H1 (cell line): Measurements from ENCODE around the gene CDCP1. TPM values are rescaled to one million over a fixed set of nuclear protein-coding genes. Genes with fewer than 3 reads are reported as not detected.

Experiments used
- BACH1 ChIP-seq: IDR thresholded peaks from 2 replicates; pipeline ENCODE4 v1.6.1; 2012; ENCODE audit warnings: low read length, improper control_type of control experiment
- BRCA1 ChIP-seq: IDR thresholded peaks from 2 replicates; pipeline ENCODE4 v1.6.1; 2012; ENCODE audit warnings: low read depth, low read length, improper control_type of control experiment
- KDM4A ChIP-seq: IDR thresholded peaks from one replicate; pipeline ENCODE4 v1.7.1; 2012; ENCODE audit warnings: low read depth, mild to moderate bottlenecking, moderate library complexity, low read length, inconsistent platforms; ENCODE audit not compliant: severe bottlenecking
- NRF1 ChIP-seq: IDR thresholded peaks from 2 replicates; pipeline ENCODE4 v1.6.1; 2011; ENCODE audit warnings: mild to moderate bottlenecking, low read depth, low read length, improper control_type of control experiment
- RBBP5 ChIP-seq: IDR thresholded peaks from 2 replicates; pipeline ENCODE4 v1.7.1; 2012; ENCODE audit warnings: low read depth, mild to moderate bottlenecking, inconsistent platforms, low read length, moderate library complexity, borderline replicate concordance
- SP1 ChIP-seq: IDR thresholded peaks from 2 replicates; pipeline ENCODE4 v1.6.1; 2011; ENCODE audit warnings: low read depth, low read length
- TAF7 ChIP-seq: optimal IDR thresholded peaks from 2 replicates; pipeline ENCODE3; 2011; ENCODE audit warnings: low read depth, mild to moderate bottlenecking, inconsistent platforms, low read length, moderate library complexity, borderline replicate concordance
- TBP ChIP-seq: IDR thresholded peaks from 2 replicates; pipeline ENCODE4 v1.6.1; 2011; ENCODE audit warnings: low read depth, low read length, improper control_type of control experiment
- polyA plus RNA-seq, 7 experiments: library from polyadenylated mRNA; depleted of rRNA in 3 of 7; stranded (reverse) in 5 of 7; unstranded in 2 of 7; fragments of >200 nt in 5 of 7; fragments of 200-250 nt in 2 of 7; gene quantifications; 1 replicate in 5 of 7; 2 replicates in 1 of 7; 4 replicates in 1 of 7; pipeline versions ENCODE4 v1.2.1 to v1.2.3, GENCODE V29; 2011 to 2013; ENCODE audit warnings: missing spikeins in 2 of 7, mixed read lengths in 2 of 7
- total RNA-seq: library from RNA; stranded (reverse); fragmentation: NEBNext Ultra II Directional; extraction: Animal tissue kit (Norgen Biotek cat#: 25700); gene quantifications from 2 replicates; pipeline ENCODE4 v1.2.1, GENCODE V29; 2021

CDCP1 gene
- total and polyA plus RNA-seq, 2 of the 8 experiments (the other 6 are each of a cell fraction or from before 2014, with no cell fraction given): 10.0 to 23.3 TPM

DNA sequence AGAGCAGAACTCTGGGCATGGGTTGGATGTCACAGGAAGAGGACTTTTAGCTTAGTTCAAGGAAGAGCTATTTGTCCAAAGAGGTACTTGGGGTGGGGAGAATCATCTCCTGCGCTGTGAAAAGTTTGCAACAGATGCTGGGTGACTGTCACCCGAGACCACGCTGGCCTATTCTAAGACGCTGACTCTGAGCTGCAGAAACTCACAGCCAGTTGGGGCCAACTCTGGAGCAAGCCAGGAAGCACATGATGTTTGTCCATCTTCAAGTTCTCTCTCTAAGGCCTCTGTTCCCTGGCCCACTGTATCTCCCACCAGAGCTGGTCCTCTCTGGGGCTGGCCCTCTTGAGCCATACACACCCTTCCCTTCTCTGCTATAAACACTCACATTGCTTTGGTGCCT, 17.9 kb upstream of the CDCP1 start (continued):
- TF ChIP-seq KDM4A: no peak
- TF ChIP-seq TAF7: no peak
- no peak for TF ChIP-seq BRCA1
- no peak for TF ChIP-seq RBBP5
- TF ChIP-seq BACH1: no peak
- TF ChIP-seq SP1: no peak
- TF ChIP-seq NRF1: no peak
- TF ChIP-seq TBP: no peak
- TF ChIP-seq, all 59 proteins: peak for 0
